Chondrocyte (in vitro differentiated cells): ENCODE data around the gene GMPPB. TPM values are rescaled to one million over a fixed set of nuclear protein-coding genes. Genes with fewer than 3 reads are reported as not detected.
"Not testable (repeated sequence)": the region's sequence is repeated elsewhere in the genome, so short reads cannot be mapped to it uniquely, and the experiment has no call there.

ENCODE experiments used
- DNase-seq: peaks from one replicate; pipeline ENCODE4 v3.0.0; 2021; ENCODE audit warnings: mixed read lengths, low spot score
- H3K27ac Mint-ChIP-seq: one replicate; pipeline ENCODE4 v1.8.0; 2021; ENCODE audit warnings: mild to moderate bottlenecking, moderate library complexity, mixed read lengths; ENCODE audit not compliant: unreplicated experiment
- H3K27me3 Mint-ChIP-seq: 2 replicates; pipeline ENCODE4 v1.8.0; 2021; ENCODE audit warnings: low read depth, mixed read lengths
- H3K36me3 Mint-ChIP-seq: 2 replicates; pipeline ENCODE4 v1.8.0; 2021; ENCODE audit warnings: low read depth, mixed read lengths
- H3K4me1 Mint-ChIP-seq: 2 replicates; pipeline ENCODE4 v1.8.0; 2021; ENCODE audit warnings: low read depth, mild to moderate bottlenecking, mixed read lengths
- H3K4me3 Mint-ChIP-seq: one replicate; pipeline ENCODE4 v1.8.0; 2021; ENCODE audit warnings: mild to moderate bottlenecking, moderate library complexity, mixed read lengths; ENCODE audit not compliant: unreplicated experiment
- H3K9me3 Mint-ChIP-seq: 2 replicates; pipeline ENCODE4 v1.8.0; 2021; ENCODE audit warnings: low read depth, mixed read lengths
- total RNA-seq: library from RNA; stranded (reverse); gene quantifications from 3 replicates; pipeline ENCODE4 v1.2.1, GENCODE V29; 2021
- TF ChIP-seq, protein P1 (sequence below): fragments of 200-600 bp; sonication (generic); IDR thresholded peaks from 2 replicates; pipeline ENCODE4 v1.5.0; 2021; ENCODE audit warnings: antibody characterized with exemption, mild to moderate bottlenecking, moderate library complexity

Gene GMPPB
- total RNA-seq, 1 donor from 2014 or later, result 28.4 TPM

DNA sequence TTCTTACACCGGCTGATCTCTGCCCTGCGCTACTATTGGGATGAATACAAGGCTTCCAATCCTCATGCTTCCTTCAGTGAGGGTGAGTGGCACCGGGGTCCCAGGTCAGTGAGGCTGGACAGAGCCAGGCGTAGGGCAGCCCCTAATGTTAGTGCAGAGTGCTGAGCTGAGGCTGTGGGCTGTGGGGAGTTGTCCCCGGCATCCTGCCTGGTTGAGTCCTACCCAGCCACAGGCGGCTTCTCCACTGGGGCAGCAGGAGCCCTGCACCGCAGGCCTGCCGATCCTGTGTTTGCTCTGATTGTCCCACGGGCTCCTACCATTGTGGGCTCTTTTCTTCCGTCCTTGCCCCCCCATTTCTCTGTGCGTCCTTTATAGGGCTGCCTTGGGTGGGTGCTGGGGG lies 21.1 kb downstream of the GMPPB start:
- peaks cover 9% of the 10 kb centered on the region for H3K36me3 Mint-ChIP-seq
- TF ChIP-seq, protein P1, sequence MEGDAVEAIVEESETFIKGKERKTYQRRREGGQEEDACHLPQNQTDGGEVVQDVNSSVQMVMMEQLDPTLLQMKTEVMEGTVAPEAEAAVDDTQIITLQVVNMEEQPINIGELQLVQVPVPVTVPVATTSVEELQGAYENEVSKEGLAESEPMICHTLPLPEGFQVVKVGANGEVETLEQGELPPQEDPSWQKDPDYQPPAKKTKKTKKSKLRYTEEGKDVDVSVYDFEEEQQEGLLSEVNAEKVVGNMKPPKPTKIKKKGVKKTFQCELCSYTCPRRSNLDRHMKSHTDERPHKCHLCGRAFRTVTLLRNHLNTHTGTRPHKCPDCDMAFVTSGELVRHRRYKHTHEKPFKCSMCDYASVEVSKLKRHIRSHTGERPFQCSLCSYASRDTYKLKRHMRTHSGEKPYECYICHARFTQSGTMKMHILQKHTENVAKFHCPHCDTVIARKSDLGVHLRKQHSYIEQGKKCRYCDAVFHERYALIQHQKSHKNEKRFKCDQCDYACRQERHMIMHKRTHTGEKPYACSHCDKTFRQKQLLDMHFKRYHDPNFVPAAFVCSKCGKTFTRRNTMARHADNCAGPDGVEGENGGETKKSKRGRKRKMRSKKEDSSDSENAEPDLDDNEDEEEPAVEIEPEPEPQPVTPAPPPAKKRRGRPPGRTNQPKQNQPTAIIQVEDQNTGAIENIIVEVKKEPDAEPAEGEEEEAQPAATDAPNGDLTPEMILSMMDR, result no peak
- H3K9me3 Mint-ChIP-seq, result no peaks in the 10 kb centered on the region
- H3K27ac Mint-ChIP-seq, result no peak overlapping the region
- peaks cover 7% of the 10 kb centered on the region for H3K4me1 Mint-ChIP-seq
- no peaks in the 10 kb centered on the region for H3K27me3 Mint-ChIP-seq
- no peak overlapping the region for H3K4me3 Mint-ChIP-seq
- no peak for DNase-seq

DNA sequence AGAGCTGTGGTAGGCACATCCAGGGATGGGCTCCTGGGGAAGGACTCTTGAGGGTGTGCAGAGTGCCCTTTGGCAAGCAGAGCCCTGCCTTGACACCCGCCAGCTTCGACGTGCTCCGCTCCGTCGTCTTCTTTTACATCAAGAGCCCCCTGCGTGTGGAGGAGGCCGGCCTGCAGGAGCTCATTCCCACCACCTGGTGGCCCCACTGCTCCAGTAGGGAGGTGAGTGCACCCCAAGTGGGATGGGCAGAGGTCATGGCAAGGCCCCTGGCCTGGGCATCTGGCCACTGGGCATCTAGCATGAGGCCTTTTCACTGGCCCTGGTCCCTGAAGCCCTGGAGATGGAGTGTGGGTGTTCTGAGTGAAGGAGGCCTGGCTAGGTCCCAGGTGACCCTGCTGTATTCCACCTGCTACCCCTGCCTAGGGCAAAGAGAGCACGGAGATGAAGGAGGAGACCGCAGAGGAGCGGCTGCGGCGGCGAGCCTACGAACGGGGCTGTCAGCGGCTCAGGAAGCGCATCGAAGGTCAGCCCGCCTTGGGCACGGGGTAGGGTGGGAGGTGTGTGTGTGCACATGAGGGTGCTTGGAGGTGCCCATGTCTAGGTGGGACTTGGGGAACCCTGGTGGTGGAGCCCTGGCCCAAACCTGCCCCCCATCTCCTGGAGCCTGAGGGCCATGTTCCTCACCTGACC lies 22.2 kb downstream of the GMPPB start:
- H3K36me3 Mint-ChIP-seq, result peaks cover 6% of the 10 kb centered on the region
- no peak overlapping the region for H3K4me3 Mint-ChIP-seq
- no peaks in the 10 kb centered on the region for H3K9me3 Mint-ChIP-seq
- no peak overlapping the region for H3K27ac Mint-ChIP-seq
- H3K27me3 Mint-ChIP-seq, result no peaks in the 10 kb centered on the region
- TF ChIP-seq, protein P1, result peak; percentile 73
- peaks cover 7% of the 10 kb centered on the region for H3K4me1 Mint-ChIP-seq
- DNase-seq, result no peak

DNA sequence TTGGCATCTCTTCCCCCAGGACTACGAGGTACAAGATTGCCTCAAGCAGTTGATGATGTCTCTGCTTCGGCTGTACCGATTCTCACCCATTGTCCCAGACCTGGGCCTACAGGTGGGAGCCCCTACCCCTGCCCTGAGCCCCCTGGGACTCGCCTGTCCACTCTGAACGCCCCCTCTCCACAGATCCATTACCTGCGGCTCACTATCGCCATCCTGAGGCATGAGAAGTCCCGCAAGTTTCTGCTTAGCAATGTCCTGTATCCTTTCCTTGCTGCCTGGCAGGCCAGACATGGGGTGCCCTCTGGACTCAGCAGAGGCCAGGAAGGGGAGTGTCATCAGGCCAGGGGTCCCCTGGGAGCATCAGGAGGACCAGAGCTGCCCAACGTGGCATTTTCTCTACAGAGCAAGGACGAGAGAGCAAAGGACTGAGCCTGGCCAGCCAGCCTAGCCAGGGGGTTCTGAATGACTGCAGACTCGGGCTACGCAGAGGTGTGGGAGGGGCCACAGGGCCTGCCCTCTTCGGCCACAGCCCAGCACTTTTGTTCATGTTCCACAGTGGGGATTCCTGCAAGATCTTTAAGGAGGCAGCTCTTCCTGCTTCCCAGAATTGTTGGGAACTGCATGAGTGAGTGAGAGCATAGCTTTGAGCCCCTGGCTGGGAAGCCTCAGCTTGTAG lies 23.2 kb downstream of the GMPPB start:
- DNase-seq, result no peak
- Mint-ChIP-seq H3K4me3 (no peak overlapping the region), H3K36me3 (peaks cover 4% of the 10 kb centered on the region), H3K9me3 (no peaks in the 10 kb centered on the region), H3K4me1 (peaks cover 7% of the 10 kb centered on the region), H3K27ac (no peak overlapping the region), H3K27me3 (no peaks in the 10 kb centered on the region)
- TF ChIP-seq, protein P1, result peak; percentile 17

DNA sequence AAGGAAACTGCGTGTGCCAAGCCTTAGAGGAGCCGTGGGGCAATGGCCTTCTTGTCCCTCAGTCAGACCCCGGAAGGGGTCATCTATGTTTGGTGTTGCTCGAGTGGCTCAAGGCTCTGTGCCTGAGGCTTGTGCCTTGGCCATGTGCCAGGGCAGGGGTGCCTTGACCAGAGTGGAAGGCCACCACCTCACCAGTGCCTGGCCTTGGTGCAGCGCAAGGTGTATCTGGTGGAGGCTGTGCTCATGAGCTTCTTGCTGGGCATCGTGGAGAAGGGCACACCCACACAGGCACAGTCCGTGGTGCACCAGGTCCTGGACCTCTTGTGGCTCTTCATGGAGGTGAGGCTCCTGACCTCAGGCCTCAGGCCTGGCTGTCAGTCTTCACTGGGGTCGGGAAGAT lies 23.7 kb downstream of the GMPPB start:
- no peaks in the 10 kb centered on the region for H3K9me3 Mint-ChIP-seq
- H3K4me1 Mint-ChIP-seq, result peaks cover 7% of the 10 kb centered on the region

DNA sequence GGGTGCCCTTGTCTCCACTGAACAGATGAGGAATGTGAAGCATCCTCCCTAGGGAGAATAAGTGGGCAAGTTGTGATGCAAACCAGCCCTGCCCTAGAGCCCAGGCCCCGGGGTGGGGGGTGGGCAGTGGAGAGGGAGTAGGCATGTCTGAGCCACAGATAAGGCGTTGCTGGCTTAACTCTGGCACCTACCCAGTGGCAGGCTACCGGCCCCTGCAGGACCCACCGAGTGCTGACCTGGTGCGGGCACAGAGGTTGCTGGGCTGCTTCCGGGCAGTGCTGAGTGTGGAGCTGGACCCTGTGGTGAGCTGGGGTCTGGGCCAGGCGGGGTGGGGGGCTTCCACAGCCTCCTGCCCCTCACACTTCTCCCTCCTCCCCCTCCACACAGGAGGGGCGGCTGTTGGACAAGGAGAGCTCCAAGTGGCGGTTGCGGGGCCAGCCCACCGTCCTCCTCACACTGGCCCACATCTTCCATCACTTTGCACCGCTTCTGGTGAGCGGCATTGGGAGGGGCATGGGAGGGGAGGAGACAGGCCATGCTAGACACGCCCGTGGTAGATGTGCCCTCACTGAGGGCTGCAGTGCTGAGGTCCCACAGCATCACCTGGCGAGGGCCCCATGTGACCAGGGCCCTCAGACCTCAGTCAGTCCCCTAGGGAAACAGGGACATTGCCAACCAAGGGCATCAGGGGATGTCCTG lies 24.3 kb downstream of the GMPPB start:
- H3K27me3 Mint-ChIP-seq, result no peaks in the 10 kb centered on the region
- peaks cover 7% of the 10 kb centered on the region for H3K4me1 Mint-ChIP-seq
- TF ChIP-seq, protein P1, result no peak
- DNase-seq, result no peak
- H3K9me3 Mint-ChIP-seq, result no peaks in the 10 kb centered on the region
- H3K27ac Mint-ChIP-seq, result no peak overlapping the region
- peaks cover 4% of the 10 kb centered on the region for H3K36me3 Mint-ChIP-seq
- H3K4me3 Mint-ChIP-seq, result no peak overlapping the region

More for the DNA sequence above, 23.7 kb downstream of the GMPPB start:
- Mint-ChIP-seq H3K27me3 (no peaks in the 10 kb centered on the region), H3K27ac (no peak overlapping the region), H3K4me3 (no peak overlapping the region), H3K36me3 (peaks cover 4% of the 10 kb centered on the region)
- TF ChIP-seq, protein P1, result no peak
- DNase-seq, result no peak

DNA sequence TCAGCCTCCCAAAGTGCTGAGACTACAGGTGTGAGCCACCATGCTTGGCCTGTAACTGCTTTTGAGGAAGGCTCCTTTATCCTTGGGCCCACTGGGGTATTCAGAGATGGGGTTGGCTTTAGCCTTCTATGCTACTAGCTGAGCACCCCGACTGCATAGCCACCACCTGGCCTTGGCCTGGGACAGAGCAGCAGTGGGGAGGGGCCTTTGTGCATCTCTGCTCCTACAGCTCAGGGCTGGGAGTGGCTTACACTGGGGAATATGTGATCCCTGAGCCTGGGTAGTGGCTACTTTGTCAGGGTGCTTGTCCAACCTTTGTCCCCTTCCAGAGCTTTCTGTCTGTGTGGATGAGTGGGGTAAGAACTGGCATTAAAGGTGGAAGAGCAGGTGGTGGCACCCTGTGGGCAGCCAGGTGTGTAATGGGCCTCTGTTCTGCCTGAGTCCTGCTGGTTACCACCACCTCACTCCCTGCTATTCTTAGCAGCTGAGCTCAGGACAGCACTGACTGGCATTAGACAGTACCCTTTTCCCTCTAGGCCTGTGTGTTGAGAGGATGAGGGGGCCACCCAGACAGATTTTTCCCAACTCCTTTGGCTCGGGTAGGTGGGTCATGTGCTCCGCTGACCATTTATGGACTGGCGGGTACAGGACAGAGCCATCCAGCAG lies 28.3 kb downstream of the GMPPB start:
- not testable (repeated sequence) for H3K9me3 Mint-ChIP-seq, DNase-seq, H3K27me3 Mint-ChIP-seq, H3K27ac Mint-ChIP-seq, H3K4me3 Mint-ChIP-seq, H3K36me3 Mint-ChIP-seq
- H3K4me1 Mint-ChIP-seq, result peaks cover 12% of the 10 kb centered on the region

DNA sequence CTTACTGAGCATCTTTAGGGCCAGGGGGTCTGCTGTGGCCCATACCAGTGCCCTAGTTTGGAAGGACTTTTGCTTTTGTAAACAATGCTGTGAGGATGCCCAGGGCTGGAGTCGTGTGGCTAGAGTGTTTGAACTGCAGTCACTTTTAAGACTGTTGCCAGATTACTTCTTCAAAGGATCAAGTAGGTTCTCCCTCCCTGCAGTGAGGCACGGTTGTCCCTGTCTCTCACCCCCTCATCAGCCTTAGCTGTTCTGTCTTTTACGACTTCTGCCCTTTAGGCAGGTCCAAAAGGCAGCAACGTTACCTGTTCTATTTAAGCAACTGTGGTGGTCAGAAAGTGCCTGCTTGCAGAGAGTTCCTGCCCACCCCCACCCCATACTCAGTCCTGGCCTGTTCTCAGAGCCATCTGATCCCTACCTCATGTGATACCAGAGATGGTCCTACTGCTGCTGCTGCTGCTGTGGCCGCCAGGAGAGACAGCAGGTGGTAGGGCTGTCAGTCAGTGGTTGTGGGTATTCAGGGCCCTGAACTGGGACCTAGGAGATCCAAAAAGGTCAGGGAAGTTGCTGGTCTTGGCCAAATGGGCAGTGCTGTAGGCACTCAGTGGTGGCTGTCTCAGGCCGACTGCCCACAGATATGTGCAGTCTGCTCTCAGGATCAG lies 29.2 kb downstream of the GMPPB start:
- not testable (repeated sequence) for DNase-seq, H3K36me3 Mint-ChIP-seq, H3K9me3 Mint-ChIP-seq, H3K27me3 Mint-ChIP-seq, H3K4me3 Mint-ChIP-seq, H3K27ac Mint-ChIP-seq
- peaks cover 20% of the 10 kb centered on the region for H3K4me1 Mint-ChIP-seq
